ENCODE data around the gene ADAMTS20.
"Not testable (repeated sequence)": the region's sequence is repeated elsewhere in the genome, so short reads cannot be mapped to it uniquely, and the experiment has no call there.

Gene ADAMTS20

GRCh38 chr12:43361031-43361710 lies 190.8 kb downstream of the ADAMTS20 start:
- DNase-seq, result no peak

- DNase-seq, result not testable (repeated sequence)
These were observed 192.0 kb downstream of the ADAMTS20 start for GRCh38 chr12:43360001-43360400.

GRCh38 chr12:43357141-43357540 lies 194.9 kb downstream of the ADAMTS20 start:
- no peak for DNase-seq

DNA sequence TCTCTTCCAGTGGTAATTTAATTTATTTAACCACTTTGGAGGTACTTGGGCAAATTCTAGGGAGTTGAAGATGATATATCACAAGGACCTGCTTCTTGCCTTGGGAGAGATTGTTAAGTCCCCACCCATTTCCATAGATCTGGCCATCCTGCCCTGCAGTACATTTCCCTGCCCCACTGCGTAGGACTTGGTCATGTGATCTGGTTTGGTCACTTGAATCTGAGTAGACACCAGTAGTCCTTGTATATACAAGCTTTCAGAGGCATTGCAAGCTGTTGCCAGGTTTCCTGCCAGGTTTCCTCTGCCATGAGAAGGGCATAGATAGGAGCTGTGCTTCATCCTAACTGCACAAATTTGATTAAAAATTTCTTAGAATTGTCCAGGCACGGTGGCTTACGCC lies 200.0 kb downstream of the ADAMTS20 start:
- DNase-seq, result no peak

DNA sequence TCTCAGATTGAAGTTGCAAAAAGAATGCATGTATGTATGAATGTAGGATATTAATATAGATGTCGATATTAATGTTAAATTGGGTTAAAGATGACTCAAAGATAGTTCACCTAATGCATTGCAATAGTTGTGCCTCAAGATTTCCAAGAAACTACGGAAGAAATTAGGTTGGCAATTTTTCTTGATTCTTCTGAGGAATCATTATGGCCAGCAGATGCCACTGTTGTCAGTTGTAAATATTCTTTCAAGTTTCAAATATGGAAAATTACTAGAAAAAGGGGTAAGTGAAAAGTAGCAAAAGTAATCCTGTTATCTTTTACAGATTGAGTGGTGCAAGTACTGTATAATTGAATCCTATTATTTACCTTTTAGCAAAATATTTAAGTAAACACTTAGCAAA lies 202.1 kb downstream of the ADAMTS20 start:
- DNase-seq, result no peak

GRCh38 chr12:43348221-43348620 lies 203.8 kb downstream of the ADAMTS20 start:
- DNase-seq, result no peak

- no peak for DNase-seq
These were observed 205.0 kb downstream of the ADAMTS20 start for GRCh38 chr12:43347026-43347425.

DNA sequence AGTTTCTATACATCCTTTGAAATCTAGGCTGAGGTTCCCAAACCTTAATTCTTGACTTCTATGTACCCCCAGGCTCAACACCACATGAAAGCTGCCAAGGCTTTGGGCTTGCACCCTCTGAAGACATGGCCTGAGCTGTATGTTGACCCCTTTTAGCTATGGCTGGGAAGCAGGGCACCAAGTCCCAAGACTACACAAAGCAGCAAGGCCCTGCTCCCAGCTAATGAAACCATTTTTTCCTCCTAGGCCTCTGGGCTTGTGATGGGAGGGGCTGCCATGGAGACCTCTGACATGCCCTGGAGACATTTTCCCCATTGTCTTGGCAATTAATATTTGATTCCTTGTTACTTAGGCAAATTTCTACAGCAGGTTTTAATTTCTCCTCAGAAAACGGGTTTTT lies 207.0 kb downstream of the ADAMTS20 start:
- no peak for DNase-seq

GRCh38 chr12:43341785-43342313 lies 210.2 kb downstream of the ADAMTS20 start:
- DNase-seq, result not testable (repeated sequence)

DNA sequence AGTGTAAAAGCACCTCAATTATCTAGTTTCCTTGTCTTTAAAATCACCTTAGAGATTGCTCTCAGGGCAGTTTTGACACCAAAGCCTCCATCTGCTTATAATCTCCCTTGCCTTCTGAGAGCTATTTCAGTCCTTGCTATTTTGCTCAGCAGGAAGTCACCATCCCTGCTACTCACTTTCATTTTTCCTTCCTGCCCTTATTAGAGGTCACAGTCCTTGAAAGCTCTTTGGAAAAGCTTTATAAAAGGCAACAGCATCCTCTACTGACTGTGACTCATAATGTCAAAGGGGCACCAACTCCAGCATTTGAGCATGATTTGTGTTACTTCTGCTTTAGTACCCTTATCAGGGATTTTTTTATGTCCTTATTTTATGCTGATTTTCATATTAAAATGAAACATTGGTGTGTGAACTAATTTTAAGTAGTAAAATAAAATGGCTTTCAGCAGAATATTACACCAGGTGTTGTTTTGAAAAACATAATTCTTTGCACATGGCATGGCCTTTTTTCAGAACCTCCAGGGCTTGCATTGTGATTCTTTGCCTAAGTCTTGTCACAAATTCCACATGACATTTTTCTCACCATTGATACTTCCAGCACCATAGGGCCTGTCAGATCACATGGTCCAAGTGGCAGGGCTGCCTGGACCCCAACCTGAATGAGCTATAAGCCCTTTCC lies 213.0 kb downstream of the ADAMTS20 start:
- DNase-seq, result no peak

GRCh38 chr12:43337571-43338444 lies 214.2 kb downstream of the ADAMTS20 start:
- no peak for DNase-seq

DNA sequence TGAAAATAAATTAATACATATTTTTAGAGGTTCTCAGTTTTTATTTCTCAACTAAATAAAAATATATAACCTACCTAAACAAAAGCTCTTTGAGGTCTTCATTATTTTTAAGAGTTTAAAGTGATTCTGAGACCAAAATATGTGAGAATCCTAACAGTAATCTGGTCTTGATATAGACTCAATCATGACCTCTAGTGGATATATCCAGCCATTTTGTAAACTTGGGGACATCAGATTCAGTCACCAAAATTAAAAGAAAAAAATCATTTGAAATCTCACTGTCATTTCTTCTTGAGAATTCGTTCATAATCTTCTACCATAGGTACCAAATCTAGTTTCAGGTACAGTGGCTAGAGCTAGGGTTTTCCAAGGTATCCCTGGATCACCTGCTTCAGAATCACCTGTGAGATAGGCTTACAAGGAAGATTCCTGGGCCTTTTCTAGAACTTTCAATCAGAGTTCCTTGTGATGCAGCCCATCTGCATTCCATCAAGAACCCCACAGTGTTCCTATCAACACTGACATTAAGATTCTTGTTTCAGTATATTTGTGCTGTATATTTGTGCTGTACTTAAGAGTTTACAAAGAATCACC lies 214.9 kb downstream of the ADAMTS20 start:
- DNase-seq, result no peak

DNA sequence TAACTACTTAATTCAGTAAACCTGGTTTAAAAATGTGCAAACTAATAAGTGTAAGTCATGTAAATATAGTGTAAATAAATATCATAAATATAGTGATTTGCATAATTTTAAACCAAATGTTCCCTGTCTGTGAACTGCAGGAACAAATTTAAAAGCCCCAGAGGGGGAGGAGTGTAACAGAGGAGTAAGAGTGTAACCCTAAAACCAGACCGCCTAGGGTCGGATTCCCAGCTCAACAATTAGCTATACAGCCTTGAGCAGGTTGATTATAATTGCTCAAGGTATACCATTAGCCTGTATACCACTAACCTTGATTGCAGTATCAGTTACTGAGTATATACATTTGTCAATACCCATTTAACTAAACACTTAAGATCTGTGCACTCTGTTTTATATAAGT lies 218.4 kb downstream of the ADAMTS20 start:
- no peak for DNase-seq

GRCh38 chr12:43332977-43333640 lies 218.9 kb downstream of the ADAMTS20 start:
- DNase-seq, result no peak

DNA sequence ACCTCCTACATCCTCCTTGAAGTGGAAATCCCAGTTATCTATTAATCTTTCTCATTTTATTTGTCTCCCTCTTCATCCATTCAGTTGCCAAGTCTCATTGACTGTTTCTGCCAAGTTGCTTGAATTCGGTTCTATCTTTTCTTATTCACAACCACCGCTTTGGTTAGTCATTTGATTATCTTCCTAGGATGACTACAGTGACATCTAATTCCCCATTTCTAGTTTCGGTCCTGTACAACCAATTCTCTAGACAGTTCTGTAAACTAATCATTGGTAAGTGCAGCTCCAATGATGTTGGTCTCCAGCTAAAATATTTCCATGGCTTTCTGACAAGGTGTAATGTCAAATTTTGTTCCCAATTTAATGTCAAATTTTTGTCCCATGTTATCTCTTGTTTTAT lies 220.1 kb downstream of the ADAMTS20 start:
- no peak for DNase-seq

DNA sequence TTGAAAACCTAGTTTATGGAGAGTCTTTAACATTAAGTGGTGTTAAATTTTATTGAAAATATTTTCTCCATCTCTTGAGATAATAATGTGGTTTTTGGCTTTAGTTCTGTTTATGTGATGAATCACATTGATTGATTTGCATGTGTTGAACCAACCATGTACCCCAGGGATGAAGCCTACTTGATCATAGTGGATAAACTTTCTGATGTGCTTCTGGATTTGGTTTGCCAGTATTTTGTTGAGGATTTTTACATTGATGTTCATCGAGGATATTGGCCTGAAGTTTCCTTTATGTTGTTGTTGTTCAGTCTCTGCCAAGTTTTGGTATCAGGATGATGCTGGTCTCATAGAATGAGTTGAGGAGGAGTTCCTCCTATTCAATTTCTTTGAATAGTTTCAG lies 222.6 kb downstream of the ADAMTS20 start:
- no peak for DNase-seq

DNA sequence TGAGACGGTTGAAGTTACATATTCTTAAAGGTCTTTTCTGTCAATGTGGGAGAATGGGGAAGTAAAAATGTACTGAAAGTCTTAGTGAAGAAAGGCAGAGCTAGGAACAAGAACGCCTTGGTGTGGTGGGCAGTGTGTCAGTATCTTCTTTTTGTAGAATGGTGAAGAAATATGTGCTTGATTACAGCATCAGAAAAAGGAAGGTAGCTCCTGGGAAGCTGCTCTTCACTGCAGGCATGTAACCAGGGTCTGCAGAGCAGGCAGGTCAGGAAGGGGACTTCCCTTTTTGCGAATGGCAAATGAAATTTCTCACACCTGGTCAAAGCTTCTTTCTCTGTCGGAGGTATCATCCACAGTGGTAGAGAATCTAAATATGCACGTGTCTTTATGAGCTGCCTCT lies 226.2 kb downstream of the ADAMTS20 start:
- DNase-seq, result no peak

DNA sequence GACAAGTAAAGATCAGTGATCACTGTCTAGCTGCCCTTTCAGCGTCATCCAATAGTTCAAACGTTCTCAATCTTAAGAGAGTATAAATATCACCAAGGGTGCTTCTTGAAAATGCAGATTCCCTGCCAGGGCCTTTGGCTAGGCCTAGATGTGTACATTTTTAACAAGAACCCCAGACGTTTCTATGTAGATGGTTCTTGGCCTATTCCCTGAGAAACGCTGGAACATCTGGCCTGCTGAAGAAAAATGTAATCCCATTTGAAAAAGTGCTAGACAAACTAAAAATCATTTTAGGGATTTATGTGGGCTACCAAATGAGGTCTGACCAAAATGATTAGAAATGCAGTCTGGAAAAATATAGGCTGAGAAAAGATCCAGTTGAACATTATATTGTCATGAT lies 231.7 kb downstream of the ADAMTS20 start:
- no peak for DNase-seq

- no peak for DNase-seq
These were observed 234.0 kb downstream of the ADAMTS20 start for GRCh38 chr12:43318021-43318420.

DNA sequence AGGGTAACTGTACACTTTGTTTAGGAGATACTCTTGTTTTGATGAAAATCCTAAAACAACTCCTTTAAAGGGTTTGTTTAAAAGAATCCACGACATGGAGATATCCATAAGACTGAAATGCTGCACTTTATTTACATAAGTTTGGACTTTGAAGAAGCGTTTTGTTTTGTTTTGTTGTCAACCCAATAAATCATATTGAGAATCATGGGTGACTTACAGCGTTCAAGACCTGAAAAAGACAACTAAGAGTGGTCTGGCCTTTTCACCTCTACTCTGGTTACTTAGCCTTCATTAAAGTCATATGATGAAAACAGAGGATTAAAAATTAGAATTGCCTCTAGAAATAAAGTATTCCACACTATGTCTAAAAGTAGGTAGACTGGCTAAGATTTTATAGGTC lies 234.8 kb downstream of the ADAMTS20 start:
- no peak for DNase-seq

DNA sequence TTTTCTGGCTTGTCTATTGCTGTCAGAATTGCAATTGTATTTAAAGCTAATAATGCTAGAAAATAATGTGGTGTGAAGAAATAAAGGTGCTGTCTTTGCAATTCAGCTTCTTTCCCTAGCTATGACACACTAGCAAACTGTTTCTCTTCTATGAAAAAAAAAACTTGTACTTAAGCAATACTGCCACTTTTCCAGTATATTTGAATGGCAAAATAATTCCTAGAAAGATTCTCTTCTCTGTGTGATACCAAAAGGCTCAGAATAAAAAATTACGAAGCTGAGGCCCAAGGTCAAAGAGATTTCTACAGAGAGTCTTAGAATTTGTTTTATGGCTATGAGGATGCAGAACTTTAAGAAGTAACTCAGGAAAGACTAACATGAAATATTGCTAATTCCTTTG lies 235.5 kb downstream of the ADAMTS20 start:
- no peak for DNase-seq

GRCh38 chr12:43315961-43316360 lies 236.0 kb downstream of the ADAMTS20 start:
- DNase-seq, result no peak
